ENCODE measurements around the gene BACE2.

GRCh38 chr21:41254090-41254700 is 86.2 kb downstream of the BACE2 start:
- TF ChIP-seq GABPA (IDR thresholded peaks at IDR 0.05; ENCODE audit: low read depth) (no peak), CTCF (IDR thresholded peaks at IDR 0.05; ENCODE audit: insufficient read depth, low read length) (no peak), REST (IDR thresholded peaks at IDR 0.05; ENCODE audit: insufficient replicate concordance, low read depth) (no peak), POLR2AphosphoS5 (IDR thresholded peaks at IDR 0.05; ENCODE audit: low read depth) (no peak), SPI1 (IDR thresholded peaks at IDR 0.05; ENCODE audit: borderline replicate concordance, low read depth) (no peak)
